Spinal cord (tissue), 10 donors: ENCODE data around the gene DZIP1L. TPM values are rescaled to one million over a fixed set of nuclear protein-coding genes. Genes with fewer than 3 reads are reported as not detected.

Experiments
- DNase-seq, 6 donors: peaks; one replicate each; pipeline versions ENCODE4 v3.0.0 to v3.0.0-alpha.2; 2013 to 2015; ENCODE audit warnings: low spot score in 6 of 6, low read depth in 4 of 6
- H3K27ac ChIP-seq: one replicate; pipeline ENCODE4 v1.5.1; 2013; ENCODE audit warnings: low read depth, low read length, control low read depth
- H3K27me3 ChIP-seq: one replicate; pipeline ENCODE4 v1.6.1; 2013; ENCODE audit warnings: low read length; ENCODE audit not compliant: control insufficient read depth, insufficient read depth
- H3K36me3 ChIP-seq: one replicate; pipeline ENCODE4 v1.6.1; 2013; ENCODE audit warnings: low read length; ENCODE audit not compliant: control insufficient read depth, insufficient read depth
- H3K4me1 ChIP-seq: one replicate; pipeline ENCODE4 v1.6.1; 2013; ENCODE audit warnings: low read length; ENCODE audit not compliant: control insufficient read depth, insufficient read depth
- H3K4me3 ChIP-seq: one replicate; pipeline ENCODE4 v1.5.1; 2013; ENCODE audit warnings: low read depth, low read length, control low read depth
- H3K9me3 ChIP-seq: one replicate; pipeline ENCODE4 v1.6.1; 2013; ENCODE audit warnings: low read length; ENCODE audit not compliant: control insufficient read depth, insufficient read depth
- WGBS: methylation state at CpG from one replicate; pipeline ENCODE4 v1.1.5; 2013; ENCODE audit warnings: missing lambda C conversion rate; ENCODE audit not compliant: insufficient coverage; 5-methylcytosine and 5-hydroxymethylcytosine counted together
- polyA plus RNA-seq, 2 donors: library from polyadenylated mRNA; unstranded; fragments of 120-200 nt; gene quantifications; one replicate each; pipeline ENCODE4 v1.2.1, GENCODE V29; 2013; ENCODE audit not compliant: insufficient read length in 2 of 2
- total RNA-seq, 2 donors: library from RNA; depleted of rRNA in 1 of 2; stranded (reverse); fragments of 120-200 nt in 1 of 2; fragments of >200 nt in 1 of 2; gene quantifications; one replicate each; pipeline versions ENCODE4 v1.2.3 to v1.2.4, GENCODE V29; 2013 to 2014
- donor health status: healthy.

Gene DZIP1L
- total and polyA plus RNA-seq, 4 donors: 10.8 to 28.4 (median 14.6) TPM

DNA sequence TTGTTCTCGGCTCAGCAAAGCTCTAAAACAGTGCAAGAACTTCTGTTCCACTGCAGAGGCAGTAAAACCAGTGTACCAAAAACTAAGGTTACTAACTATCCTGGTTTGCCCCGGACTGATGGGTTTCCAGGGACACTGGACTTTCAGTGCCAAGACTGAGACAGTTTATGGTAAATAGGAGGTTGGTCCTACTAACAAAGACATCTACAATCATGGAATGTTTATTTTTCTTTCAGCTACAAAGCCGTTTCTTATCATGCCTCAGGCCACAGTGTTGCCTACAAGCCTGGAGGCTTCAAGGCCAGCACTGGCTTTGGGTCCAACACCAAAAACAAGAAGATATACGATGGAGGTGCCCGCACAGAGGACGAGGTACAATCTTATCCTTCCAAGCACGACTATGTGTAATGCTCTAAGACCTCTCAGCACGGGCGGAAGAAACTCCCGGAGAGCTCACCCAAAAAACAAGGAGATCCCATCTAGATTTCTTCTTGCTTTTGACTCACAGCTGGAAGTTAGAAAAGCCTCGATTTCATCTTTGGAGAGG is 84.6 kb downstream of the DZIP1L start:
- Histone ChIP-seq H3K27ac (no peak overlapping the region), H3K4me3 (no peak overlapping the region), H3K27me3 (no peaks in the 10 kb centered on the region), H3K4me1 (no peaks in the 10 kb centered on the region), H3K36me3 (no peaks in the 10 kb centered on the region), H3K9me3 (no peaks in the 10 kb centered on the region)
- DNase-seq: no peak
- 92% methylated on average over 8 of the region's 11 CpGs for WGBS

DNA sequence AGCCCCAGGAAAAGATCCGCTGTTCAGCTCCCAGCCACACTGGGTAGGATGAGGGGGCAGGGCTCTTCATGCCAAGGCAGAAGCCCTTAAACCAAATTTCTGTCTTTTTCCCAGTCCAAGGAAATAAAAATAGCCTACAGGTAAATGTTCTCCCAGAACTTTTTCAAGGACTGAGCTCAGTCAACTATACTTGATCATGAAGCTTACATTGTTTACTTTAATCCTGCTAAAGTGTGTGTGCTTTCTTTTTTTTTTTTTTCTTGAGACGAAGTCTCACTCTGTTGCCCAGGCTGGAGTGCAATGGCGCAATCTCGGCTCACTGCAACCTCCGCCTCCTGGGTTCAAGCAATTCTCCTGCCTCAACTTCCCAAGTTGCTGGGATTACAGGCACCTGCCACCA is 87.6 kb downstream of the DZIP1L start:
- Histone ChIP-seq H3K27me3 (no peaks in the 10 kb centered on the region), H3K4me1 (no peaks in the 10 kb centered on the region), H3K9me3 (no peaks in the 10 kb centered on the region), H3K36me3 (no peaks in the 10 kb centered on the region), H3K27ac (no peak overlapping the region), H3K4me3 (no peak overlapping the region)
- DNase-seq: no peak
- WGBS: 100% methylated on average over 4 of the region's 5 CpGs

DNA sequence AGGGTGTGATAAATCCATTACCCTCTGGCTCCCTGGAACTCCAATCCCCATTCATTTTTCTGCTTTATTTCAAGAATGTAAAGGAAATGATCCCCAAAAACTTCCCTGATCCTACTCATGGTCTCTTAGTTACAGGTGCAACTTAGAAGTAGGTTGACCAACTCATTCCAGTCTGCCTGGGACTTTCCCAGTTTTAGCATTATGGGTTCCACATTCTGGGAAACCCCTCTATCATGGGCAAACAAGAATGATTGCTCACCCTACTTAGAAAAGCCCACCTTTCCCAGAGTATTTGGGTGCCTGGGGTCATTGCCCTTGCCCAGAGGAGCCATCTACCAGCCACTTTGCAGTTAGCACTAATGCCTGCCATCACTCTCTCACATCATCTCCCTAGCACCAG is 89.9 kb downstream of the DZIP1L start:
- Histone ChIP-seq H3K4me1 (no peaks in the 10 kb centered on the region), H3K9me3 (no peaks in the 10 kb centered on the region), H3K36me3 (no peaks in the 10 kb centered on the region), H3K4me3 (no peak overlapping the region), H3K27me3 (no peaks in the 10 kb centered on the region), H3K27ac (no peak overlapping the region)
- no peak for DNase-seq

DNA sequence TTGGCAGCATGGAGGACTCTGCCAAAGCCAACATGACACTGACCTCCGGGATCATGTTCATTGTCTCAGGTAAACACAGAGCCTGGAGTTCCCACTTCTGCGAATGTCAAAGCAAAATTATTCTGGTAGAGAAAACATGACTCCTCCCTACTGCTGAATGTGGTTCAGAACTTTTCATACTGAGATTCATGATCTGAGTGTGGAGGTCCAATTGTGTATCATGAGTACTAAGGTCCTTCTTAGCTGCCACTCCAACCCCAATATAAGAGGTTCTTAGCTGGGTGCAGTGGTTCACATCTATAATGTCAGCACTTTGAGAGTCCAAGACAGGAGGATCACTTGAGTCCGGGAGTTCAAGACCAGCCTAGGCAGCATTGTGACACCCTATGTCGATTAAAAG is 91.7 kb downstream of the DZIP1L start:
- Histone ChIP-seq H3K9me3 (no peaks in the 10 kb centered on the region), H3K36me3 (no peaks in the 10 kb centered on the region), H3K27ac (no peak overlapping the region), H3K4me3 (no peak overlapping the region), H3K27me3 (no peaks in the 10 kb centered on the region), H3K4me1 (no peaks in the 10 kb centered on the region)
- WGBS: 100% methylated on average over 1 of the region's 4 CpGs
- DNase-seq: no peak

DNA sequence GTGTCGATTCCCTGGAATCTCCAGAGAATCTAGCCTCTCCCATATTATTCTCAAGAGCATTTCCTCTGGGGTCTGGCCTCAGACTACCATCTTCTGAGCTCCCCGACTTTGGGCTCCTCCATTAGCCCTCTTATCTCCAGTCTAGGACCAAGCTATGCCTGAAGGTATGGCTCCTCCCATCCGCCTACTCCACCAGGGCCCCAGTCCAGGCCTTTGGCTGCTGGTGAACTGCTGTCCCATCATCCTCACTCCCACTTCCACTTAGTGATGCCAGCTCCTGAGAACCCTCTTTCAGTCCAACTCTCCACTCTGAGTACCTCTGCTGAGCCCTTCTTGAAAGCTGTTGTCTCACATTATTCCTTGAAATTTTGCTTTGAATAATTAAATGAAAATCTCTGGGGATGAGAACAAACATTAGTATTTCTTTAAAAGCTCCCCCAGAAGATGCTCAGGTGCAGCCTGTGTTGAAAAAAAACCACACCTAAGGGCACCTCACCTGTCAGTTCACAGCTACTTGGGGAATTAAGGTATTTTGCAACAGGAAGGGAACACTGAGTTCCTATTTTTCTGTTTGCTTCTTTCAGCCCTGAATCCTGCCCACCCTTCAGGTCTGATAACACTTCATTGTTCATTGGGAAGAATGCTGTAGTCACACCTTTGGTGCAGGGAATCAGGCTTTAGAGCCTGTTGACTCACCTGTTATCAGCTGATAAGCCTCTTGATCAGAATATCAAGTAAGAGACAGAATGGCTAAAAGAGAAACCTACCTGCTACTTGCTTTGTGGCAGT is 95.9 kb downstream of the DZIP1L start:
- 96% methylated on average over 3 of the region's 3 CpGs for WGBS
- Histone ChIP-seq H3K9me3 (no peaks in the 10 kb centered on the region), H3K36me3 (no peaks in the 10 kb centered on the region), H3K4me3 (no peak overlapping the region), H3K27ac (no peak overlapping the region), H3K27me3 (no peaks in the 10 kb centered on the region), H3K4me1 (no peaks in the 10 kb centered on the region)
- DNase-seq: no peak

DNA sequence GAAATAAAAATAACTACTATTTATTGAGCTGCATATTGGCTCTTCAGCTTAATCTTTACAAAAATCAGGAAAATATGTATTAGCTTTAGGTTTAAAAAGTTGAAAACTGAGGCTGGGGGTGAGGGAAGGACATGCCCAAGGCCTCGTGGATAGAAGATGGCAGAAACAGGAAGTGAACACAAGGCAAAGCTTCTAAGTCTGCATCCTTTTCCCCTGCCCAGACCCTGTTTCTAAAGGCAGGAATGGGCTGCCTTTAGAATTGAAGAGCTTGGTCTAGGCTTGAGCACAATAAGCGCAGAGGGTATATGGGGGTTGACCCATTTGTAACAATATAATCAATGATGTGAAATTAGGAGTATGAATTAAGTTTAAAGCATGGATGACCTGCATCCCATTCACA is 99.3 kb downstream of the DZIP1L start:
- no peaks in the 10 kb centered on the region for H3K36me3 ChIP-seq
- H3K4me3 ChIP-seq: no peak overlapping the region
- no peaks in the 10 kb centered on the region for H3K27me3 ChIP-seq
- no peak overlapping the region for H3K27ac ChIP-seq
- no peak for DNase-seq
- H3K4me1 ChIP-seq: no peaks in the 10 kb centered on the region
- no peaks in the 10 kb centered on the region for H3K9me3 ChIP-seq
- WGBS: 80% methylated on average over 1 of the region's 2 CpGs

DNA sequence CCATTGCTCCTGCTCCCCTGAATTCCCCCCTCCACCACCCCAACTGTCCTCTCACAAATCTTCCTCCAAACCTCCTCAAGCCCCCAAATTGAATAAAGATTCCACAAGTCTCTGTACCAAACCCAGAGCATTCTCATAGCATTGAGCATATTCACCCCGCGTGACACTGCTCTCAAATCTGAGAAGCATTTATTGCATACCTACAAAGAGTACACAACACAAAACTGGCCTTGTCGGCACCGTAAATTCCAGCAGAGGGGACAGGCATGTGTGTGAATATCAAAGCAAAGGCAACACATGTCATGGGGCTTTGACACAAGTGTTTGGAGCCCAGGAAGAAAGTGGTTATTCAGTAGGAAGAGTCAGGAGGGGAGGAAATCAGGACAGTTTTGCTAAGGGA is 102.9 kb downstream of the DZIP1L start:
- no peaks in the 10 kb centered on the region for H3K4me1 ChIP-seq
- DNase-seq: no peak
- no peaks in the 10 kb centered on the region for H3K9me3 ChIP-seq
- WGBS: 90% methylated on average over 2 of the region's 4 CpGs
- H3K4me3 ChIP-seq: no peak overlapping the region
- H3K27me3 ChIP-seq: no peaks in the 10 kb centered on the region
- peaks cover 3% of the 10 kb centered on the region for H3K36me3 ChIP-seq
- H3K27ac ChIP-seq: no peak overlapping the region

Other genes starting within 250 kb of the DZIP1L start
- gene CLDN18, start 105.4 kb downstream of the DZIP1L start, total RNA-seq: under 1 TPM in 1 of 2 donors, not detected in 1; 0.20 TPM
- 1 to 10 TPM in 1 of 2 donors, under 1 TPM in 1; 0.44 to 1.3 TPM for gene CLDN18, start 105.4 kb downstream of the DZIP1L start, polyA plus RNA-seq
- not detected for gene A4GNT, start 16.8 kb upstream of the DZIP1L start, total RNA-seq
- gene A4GNT, start 16.8 kb upstream of the DZIP1L start, polyA plus RNA-seq: under 1 TPM; 0.15 to 0.33 TPM
- gene DBR1, start 59.3 kb upstream of the DZIP1L start, total RNA-seq: 10 to 100 TPM; 16.6 to 19.9 TPM
- gene DBR1, start 59.3 kb upstream of the DZIP1L start, polyA plus RNA-seq: 10 to 100 TPM; 11.9 to 14.4 TPM
- 10 to 100 TPM; 55.0 to 84.3 TPM for gene ARMC8, start 71.7 kb upstream of the DZIP1L start, total RNA-seq
- gene ARMC8, start 71.7 kb upstream of the DZIP1L start, polyA plus RNA-seq: 10 to 100 TPM; 48.4 to 55.4 TPM
- gene NME9, start 214.2 kb upstream of the DZIP1L start, total RNA-seq: 1 to 10 TPM; 5.6 to 7.6 TPM
- 1 to 10 TPM; 9.0 to 9.6 TPM for gene NME9, start 214.2 kb upstream of the DZIP1L start, polyA plus RNA-seq
- gene MRAS, start 233.0 kb upstream of the DZIP1L start, total RNA-seq: 10 to 100 TPM; 55.0 to 81.9 TPM
- gene MRAS, start 233.0 kb upstream of the DZIP1L start, polyA plus RNA-seq: 10 to 100 TPM; 81.4 to 83.9 TPM